ENCODE data around the gene CAPN9.

CAPN9 gene

GRCh38 chr1:230747890-230748800 lies 957 bp downstream of the CAPN9 start:
- DNase-seq (ENCODE audit: low read depth): no peak
- no peak for TF ChIP-seq CTCF (IDR thresholded peaks at IDR 0.05; ENCODE audit: control insufficient read depth, insufficient read depth, low read depth, low read length, missing control alignments)

GRCh38 chr1:230749150-230749549 lies 2.0 kb downstream of the CAPN9 start:
- no peak for DNase-seq (ENCODE audit: low read depth)
- TF ChIP-seq CTCF (IDR thresholded peaks at IDR 0.05; ENCODE audit: control insufficient read depth, insufficient read depth, low read depth, low read length, missing control alignments): no peak
- no peak overlapping the region for H3K4me3 ChIP-seq (ENCODE audit: control insufficient read depth, low read depth, low read length)

More at GRCh38 chr1:230747890-230748800, 957 bp downstream of the CAPN9 start:
- H3K4me3 ChIP-seq (ENCODE audit: control insufficient read depth, low read depth, low read length): no peak overlapping the region

GRCh38 chr1:230749635-230750034 lies 2.4 kb downstream of the CAPN9 start:
- H3K4me3 ChIP-seq (ENCODE audit: control insufficient read depth, low read depth, low read length): no peak overlapping the region
- no peak for DNase-seq (ENCODE audit: low read depth)

GRCh38 chr1:230750576-230750975 lies 3.4 kb downstream of the CAPN9 start:
- DNase-seq (ENCODE audit: low read depth): no peak
- no peak for TF ChIP-seq CTCF (IDR thresholded peaks at IDR 0.05; ENCODE audit: control insufficient read depth, insufficient read depth, low read depth, low read length, missing control alignments)
- H3K4me3 ChIP-seq (ENCODE audit: control insufficient read depth, low read depth, low read length): no peak overlapping the region

More at GRCh38 chr1:230749635-230750034, 2.4 kb downstream of the CAPN9 start:
- TF ChIP-seq CTCF (IDR thresholded peaks at IDR 0.05; ENCODE audit: control insufficient read depth, insufficient read depth, low read depth, low read length, missing control alignments): no peak

- DNase-seq (ENCODE audit: low read depth): no peak
- no peak for TF ChIP-seq CTCF (IDR thresholded peaks at IDR 0.05; ENCODE audit: control insufficient read depth, insufficient read depth, low read depth, low read length, missing control alignments)
- H3K4me3 ChIP-seq (ENCODE audit: control insufficient read depth, low read depth, low read length): no peak overlapping the region
Observed at GRCh38 chr1:230750986-230751625, 3.9 kb downstream of the CAPN9 start.

- no peak overlapping the region for H3K4me3 ChIP-seq (ENCODE audit: control insufficient read depth, low read depth, low read length)
- no peak for DNase-seq (ENCODE audit: low read depth)
- no peak for TF ChIP-seq CTCF (IDR thresholded peaks at IDR 0.05; ENCODE audit: control insufficient read depth, insufficient read depth, low read depth, low read length, missing control alignments)
Observed at GRCh38 chr1:230752407-230752806, 5.2 kb downstream of the CAPN9 start.
